RWPE2 (cell line): ENCODE measurements around the gene HDX.

Experiments used
- ATAC-seq: fragments of 200-7000 bp; cut with Tn5 transposase; 3 replicates; pipeline ENCODE4 v1.9.1; 2021; ENCODE audit warnings: low read depth
- DNase-seq: peaks from one replicate; pipeline ENCODE4 v3.0.0-alpha.2; 2020; ENCODE audit warnings: low spot score
- H3K27ac ChIP-seq: fragments of 450-650 bp; 2 replicates; pipeline ENCODE4 v1.5.1; 2017; ENCODE audit warnings: mild to moderate bottlenecking; ENCODE audit not compliant: poor library complexity, severe bottlenecking
- H3K27me3 ChIP-seq: fragments of 250-450 bp; sonication (Bioruptor Pico); 2 replicates; pipeline ENCODE4 v1.5.1; 2021; ENCODE audit warnings: mild to moderate bottlenecking, moderate library complexity; ENCODE audit not compliant: insufficient read depth, poor library complexity, severe bottlenecking
- H3K36me3 ChIP-seq: fragments of 250-450 bp; sonication (Bioruptor Pico); 2 replicates; pipeline ENCODE4 v1.5.1; 2020; ENCODE audit warnings: low read depth, mild to moderate bottlenecking, moderate library complexity
- H3K4me1 ChIP-seq: fragments of 250-450 bp; sonication (Bioruptor Pico); 2 replicates; pipeline ENCODE4 v1.5.1; 2021; ENCODE audit warnings: mild to moderate bottlenecking, moderate library complexity; ENCODE audit not compliant: insufficient read depth, poor library complexity, severe bottlenecking
- H3K4me3 ChIP-seq: fragments of 250-450 bp; sonication (Bioruptor Pico); 2 replicates; pipeline ENCODE4 v1.5.1; 2021; ENCODE audit warnings: mild to moderate bottlenecking, moderate library complexity; ENCODE audit not compliant: severe bottlenecking
- H3K9me3 ChIP-seq: fragments of 250-450 bp; sonication (Bioruptor Pico); 2 replicates; pipeline ENCODE4 v1.5.1; 2021; ENCODE audit warnings: mild to moderate bottlenecking, moderate library complexity; ENCODE audit not compliant: severe bottlenecking
- TF ChIP-seq, protein P1 (sequence below): fragments of 450-650 bp; IDR thresholded peaks from one replicate; pipeline ENCODE4 v1.5.1; 2017; ENCODE audit warnings: mild to moderate bottlenecking, moderate library complexity; ENCODE audit not compliant: poor library complexity, severe bottlenecking

The HDX gene

GRCh38 chrX:84339507-84340364, 162.5 kb downstream of the HDX start:
- no peaks in the 10 kb centered on the region for H3K9me3 ChIP-seq
- ATAC-seq = peak; percentile 48; the same call in 1 of the 3 replicates
- H3K27ac ChIP-seq = no peak overlapping the region
- no peak for DNase-seq
- TF ChIP-seq, protein P1, sequence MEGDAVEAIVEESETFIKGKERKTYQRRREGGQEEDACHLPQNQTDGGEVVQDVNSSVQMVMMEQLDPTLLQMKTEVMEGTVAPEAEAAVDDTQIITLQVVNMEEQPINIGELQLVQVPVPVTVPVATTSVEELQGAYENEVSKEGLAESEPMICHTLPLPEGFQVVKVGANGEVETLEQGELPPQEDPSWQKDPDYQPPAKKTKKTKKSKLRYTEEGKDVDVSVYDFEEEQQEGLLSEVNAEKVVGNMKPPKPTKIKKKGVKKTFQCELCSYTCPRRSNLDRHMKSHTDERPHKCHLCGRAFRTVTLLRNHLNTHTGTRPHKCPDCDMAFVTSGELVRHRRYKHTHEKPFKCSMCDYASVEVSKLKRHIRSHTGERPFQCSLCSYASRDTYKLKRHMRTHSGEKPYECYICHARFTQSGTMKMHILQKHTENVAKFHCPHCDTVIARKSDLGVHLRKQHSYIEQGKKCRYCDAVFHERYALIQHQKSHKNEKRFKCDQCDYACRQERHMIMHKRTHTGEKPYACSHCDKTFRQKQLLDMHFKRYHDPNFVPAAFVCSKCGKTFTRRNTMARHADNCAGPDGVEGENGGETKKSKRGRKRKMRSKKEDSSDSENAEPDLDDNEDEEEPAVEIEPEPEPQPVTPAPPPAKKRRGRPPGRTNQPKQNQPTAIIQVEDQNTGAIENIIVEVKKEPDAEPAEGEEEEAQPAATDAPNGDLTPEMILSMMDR = peak; percentile 61
- no peak overlapping the region for H3K4me3 ChIP-seq
- H3K36me3 ChIP-seq = no peaks in the 10 kb centered on the region
- H3K4me1 ChIP-seq = no peaks in the 10 kb centered on the region
- no peaks in the 10 kb centered on the region for H3K27me3 ChIP-seq

- ATAC-seq (no peak), DNase-seq (no peak)
- H3K27ac ChIP-seq = no peak overlapping the region
- H3K4me1 ChIP-seq = no peaks in the 10 kb centered on the region
- H3K4me3 ChIP-seq = no peak overlapping the region
- H3K9me3 ChIP-seq = no peaks in the 10 kb centered on the region
- no peaks in the 10 kb centered on the region for H3K36me3 ChIP-seq
- no peaks in the 10 kb centered on the region for H3K27me3 ChIP-seq
- TF ChIP-seq, protein P1 = no peak
These were observed 165.6 kb downstream of the HDX start for GRCh38 chrX:84336646-84337045.

- Histone ChIP-seq H3K36me3 (no peaks in the 10 kb centered on the region), H3K4me1 (no peaks in the 10 kb centered on the region), H3K27ac (no peak overlapping the region), H3K4me3 (no peak overlapping the region), H3K9me3 (no peaks in the 10 kb centered on the region), H3K27me3 (no peaks in the 10 kb centered on the region)
- ATAC-seq = no peak
- TF ChIP-seq, protein P1 = no peak
- no peak for DNase-seq
These were observed 167.1 kb downstream of the HDX start for GRCh38 chrX:84335121-84335520.

DNA sequence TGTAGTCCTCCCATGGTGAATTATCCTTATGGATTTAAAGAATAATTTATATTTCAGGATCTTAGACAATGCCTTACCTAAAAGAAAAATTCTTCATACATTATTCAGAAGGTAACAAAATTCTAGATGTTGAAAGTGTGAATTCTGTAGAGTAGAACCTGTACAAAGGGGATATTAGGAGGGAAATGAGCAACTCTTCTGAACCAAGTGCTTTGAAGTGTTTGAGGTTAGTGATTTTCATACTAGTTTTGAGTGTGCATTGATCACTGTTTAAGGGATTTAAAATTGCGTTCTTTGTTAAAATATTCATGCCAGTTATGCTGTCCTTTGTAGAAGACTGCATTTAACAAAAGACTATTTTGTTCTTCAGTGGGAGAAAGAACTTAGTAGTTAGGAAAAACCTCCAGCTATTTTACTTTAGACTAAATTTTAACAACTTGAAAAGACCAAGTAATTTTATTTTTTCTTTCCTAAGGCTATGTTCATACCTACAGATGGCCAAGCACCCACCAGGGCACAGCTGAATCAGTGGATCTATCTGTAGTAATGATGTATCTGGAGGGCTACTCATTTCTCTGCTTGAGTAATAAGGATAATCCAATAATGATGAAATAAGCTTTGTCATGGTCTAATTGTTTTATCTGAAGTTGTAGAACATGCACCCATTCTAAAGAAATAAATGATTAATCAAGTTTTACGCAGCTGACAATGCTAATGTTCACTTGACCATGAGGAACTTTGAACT, 180.0 kb downstream of the HDX start:
- Histone ChIP-seq H3K36me3 (no peaks in the 10 kb centered on the region), H3K9me3 (no peaks in the 10 kb centered on the region), H3K27ac (no peak overlapping the region), H3K4me3 (no peak overlapping the region), H3K4me1 (no peaks in the 10 kb centered on the region), H3K27me3 (no peaks in the 10 kb centered on the region)
- TF ChIP-seq, protein P1 = no peak
- no peak for DNase-seq
- ATAC-seq = no peak
